HG03135 (cell line): ENCODE measurements around the gene DMAC1.

Experiments
- ATAC-seq: cut with Tn5 transposase; IDR thresholded peaks from one replicate; pipeline ENCODE4 v1.9.1; 2021; ENCODE audit warnings: mild to moderate bottlenecking, moderate library complexity; ENCODE audit not compliant: unreplicated experiment

DMAC1 gene, protein sequence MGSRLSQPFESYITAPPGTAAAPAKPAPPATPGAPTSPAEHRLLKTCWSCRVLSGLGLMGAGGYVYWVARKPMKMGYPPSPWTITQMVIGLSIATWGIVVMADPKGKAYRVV

DNA sequence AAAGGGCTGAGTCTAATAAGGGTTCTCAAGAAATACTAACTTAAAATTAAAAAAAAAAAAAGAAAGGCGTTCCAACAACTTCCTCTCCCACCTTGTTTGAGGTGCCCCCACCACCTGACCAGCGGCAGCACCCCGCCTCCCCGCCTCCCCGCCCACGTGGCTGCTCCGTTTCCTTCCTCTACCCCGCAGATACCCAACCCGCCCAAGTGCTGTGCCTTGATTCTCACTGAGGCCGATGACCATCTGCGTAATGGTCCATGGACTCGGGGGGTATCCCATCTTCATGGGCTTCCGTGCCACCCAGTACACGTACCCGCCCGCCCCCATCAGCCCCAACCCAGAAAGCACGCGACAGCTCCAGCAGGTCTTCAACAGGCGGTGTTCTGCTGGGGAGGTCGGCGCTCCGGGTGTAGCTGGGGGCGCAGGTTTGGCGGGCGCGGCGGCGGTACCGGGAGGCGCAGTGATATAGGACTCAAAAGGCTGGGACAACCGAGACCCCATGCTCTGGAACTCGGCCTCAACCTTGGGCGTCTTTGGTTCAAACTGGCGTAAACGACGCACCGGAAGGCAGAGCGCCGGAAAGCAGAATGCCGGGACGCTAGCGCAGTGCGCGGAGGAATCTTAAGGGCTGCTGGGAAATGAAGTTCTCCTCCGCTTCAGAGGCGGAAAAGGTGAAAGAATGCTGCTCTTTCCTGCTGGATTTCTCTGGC lies at the start of gene DMAC1:
DMAC1 (minus strand) TSS at position 545 of the 710 bp plus-strand sequence; CDS start at position 501, 44 bp downstream.
- peak; percentile 93 for ATAC-seq

DNA sequence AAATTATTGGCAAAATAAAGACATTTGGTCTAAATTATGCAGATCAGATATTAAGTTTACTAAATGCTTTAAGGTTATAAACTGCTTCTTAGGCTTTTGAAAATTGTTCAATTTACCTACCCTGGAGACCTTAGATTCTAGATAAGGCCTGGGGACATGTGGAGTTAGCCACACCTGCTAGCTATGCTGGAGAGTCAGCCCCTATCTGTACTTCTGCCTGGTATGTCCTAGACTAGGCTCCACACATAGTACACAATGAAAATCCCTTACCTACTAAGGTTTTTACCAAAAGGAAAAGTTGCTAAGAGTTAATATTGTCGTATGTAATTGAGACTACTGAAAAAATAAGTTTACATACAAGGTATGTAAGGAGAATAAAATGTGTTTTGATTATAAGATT lies 49.8 kb upstream of the DMAC1 start:
- no peak for ATAC-seq

DNA sequence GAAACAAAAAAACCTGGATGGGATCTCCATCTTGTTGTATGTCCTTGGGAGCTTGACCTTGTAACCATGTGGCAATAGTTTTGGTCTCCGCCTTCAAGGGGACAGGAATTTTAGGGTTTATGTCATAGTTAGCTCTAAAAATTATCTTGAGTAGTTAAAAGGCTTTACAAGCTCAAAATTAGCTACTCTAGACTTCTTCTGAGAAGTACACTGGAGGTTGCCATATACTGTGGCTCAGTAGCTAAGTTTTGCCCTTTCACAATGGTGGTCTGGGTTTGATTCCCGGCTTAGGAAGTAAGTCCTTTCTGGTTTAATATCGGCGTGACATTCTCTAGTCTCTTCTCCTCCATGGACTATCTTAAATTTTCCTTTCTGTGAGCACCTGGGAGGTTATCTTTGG lies 48.9 kb upstream of the DMAC1 start:
- no peak for ATAC-seq

DNA sequence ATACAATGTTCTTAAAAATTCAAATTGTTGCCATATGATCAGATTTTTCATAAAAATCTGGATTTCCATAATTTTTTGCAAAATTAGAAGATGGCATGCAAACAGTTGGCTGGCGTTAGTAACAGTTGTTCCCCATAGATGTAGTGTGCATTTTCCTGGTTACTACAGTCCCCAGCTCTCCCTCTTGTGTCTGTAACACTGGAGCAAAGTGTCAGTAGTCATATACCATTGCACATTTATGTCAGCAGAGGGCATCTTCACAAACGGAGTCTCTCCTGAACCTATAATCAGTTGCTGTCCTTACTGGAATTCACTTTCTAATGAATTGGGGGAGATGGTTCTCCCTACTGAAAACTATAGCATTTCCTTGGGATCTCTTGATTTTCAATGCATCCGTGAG lies 44.7 kb upstream of the DMAC1 start:
- ATAC-seq: peak; percentile 66

DNA sequence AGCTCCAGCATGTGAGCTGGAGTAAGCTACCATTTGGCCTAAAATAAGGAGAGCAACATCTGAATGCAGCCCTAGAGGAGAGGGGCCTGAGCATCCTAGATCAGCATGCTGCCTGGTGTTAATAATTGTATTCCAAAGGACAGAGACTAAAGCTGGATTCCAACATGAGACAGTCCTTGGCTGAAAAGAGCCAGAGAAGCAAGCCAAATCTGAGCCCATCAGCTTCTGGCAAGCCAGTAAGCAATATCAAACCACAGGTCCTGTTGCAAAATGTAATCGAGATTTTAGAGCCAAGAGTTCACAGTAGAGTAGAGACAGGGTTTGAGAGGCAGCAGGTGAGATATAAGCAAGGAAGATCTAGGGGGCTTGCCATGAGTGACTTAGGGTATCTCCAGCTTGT lies 42.3 kb upstream of the DMAC1 start:
- ATAC-seq: no peak

DNA sequence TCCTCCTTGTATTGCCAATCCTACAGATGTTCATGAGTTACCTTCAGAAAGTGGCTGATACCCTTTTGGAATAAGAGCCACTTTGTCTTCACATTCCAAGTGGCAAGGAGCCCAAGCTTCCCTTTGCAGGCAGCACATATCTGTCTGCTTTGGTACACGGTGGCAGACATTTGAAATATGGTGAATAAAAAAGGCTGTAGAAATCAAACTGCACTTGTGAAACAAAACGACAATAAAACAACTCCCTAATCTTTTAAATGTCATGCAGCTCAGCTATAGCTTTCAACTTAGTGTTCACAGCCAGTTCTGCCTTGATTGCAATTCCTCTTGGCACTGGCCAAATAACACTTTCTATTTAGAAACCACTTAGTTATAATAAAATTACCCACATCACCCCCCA lies 35.0 kb upstream of the DMAC1 start:
- no peak for ATAC-seq

DNA sequence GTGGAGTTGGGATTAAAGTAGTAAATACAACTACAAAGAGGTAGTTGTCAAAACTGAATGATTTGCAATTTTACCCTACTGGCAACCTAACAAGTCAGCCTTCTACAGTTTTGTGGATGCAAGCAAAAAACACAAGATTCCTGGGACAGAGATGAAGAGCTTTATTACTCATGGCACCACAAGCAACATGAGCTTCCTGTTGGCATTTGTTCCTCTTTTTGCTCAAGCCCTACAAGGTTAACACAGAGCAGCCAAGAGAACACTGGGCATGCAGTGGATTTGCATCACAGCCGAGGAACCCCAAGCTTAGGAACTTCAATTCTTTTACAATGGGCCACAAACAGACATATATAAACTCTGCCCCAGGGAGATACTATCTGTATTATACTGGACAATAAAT lies 28.8 kb upstream of the DMAC1 start:
- no peak for ATAC-seq

DNA sequence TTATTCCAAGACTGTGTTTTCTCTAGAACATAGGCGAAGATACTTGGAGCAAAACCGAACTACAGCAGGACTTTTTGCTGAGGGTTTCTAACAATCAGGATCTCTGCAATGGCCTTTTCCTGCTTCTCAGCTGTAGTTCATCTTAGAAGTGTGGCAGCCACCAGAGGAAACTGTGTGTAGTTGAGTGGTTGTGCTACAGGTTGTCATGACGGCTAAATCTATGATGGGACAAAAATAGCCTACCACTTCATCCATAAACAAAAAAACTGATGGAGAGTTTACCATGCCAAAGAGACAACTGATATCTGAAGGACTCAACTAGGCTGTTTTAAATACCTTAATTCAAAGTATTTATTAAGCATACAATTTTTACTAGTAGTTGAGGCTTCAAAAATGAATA lies 28.2 kb upstream of the DMAC1 start:
- ATAC-seq: no peak

DNA sequence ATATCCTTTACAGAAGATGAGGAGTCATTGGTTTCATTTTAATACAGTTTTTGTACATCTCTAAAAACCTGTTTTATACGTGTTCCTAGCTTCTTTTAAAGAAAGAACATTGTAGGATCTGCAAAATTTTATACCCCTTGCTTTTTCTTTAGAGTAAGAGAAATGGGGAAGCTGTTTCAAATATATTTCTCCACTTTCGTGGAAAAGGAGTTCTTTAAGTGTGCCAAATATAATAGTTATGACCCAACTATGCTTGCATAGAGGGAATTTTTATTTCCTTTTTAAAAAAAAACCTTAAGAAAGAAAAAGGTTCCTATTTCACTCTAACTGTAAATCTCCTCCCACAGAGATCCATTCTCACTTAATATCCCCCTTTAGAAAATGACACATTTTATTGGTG lies 27.5 kb upstream of the DMAC1 start:
- ATAC-seq: no peak

DNA sequence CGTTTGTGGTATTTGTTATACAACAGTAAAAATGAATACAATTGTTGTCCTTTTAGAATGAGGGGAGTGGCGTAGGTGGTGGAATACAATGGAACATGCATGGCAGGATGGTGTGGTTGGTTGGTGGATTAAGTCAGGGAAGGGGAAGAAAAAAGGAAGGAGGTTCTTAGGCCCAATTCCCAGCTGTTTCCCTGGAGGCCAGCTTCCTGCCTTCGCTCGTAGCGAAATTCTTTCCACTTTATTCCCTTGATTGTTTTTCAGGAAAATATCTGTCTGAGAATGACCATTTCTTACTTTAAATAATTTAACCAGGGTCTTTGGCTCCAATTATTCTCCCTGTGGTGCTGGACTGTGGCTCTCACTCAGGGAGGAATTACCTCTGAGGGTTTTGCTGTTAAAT lies 24.1 kb upstream of the DMAC1 start:
- ATAC-seq: no peak

DNA sequence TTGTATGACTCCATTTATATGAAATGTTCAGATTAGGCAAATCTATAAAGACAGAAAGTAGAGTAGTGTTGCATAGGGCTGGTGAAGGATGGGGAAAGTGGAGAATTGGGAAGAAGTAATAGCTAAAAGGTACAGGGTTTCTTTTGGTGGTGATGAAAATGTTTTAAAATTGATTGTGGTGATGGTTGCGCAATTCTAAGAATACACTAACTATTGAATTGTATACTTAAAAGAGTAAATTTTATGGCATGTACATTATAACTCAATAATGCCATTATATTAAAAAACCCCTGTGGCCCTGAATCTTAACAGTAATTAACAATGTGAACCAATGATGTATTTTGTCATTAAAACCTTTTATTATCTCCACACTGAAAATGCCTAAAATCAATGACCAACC lies 20.4 kb upstream of the DMAC1 start:
- no peak for ATAC-seq

DNA sequence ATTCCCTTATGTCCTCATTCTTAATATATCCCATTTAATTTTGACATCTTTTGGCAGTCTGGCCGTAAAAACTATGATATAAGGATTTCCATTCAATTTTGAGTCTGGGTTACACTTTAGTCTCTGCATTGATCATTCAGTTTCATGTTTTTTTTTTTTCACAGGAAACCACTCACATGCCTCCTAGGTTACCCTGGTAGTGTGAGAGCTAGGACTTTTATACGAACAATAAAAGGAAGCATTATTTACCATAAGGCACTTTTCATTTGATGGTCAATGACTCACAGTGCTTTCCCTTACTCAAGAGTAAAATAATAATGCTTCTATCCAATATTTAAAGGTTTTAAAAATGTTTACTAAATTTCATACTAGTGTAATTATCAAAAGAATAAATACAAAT lies 16.4 kb upstream of the DMAC1 start:
- no peak for ATAC-seq

DNA sequence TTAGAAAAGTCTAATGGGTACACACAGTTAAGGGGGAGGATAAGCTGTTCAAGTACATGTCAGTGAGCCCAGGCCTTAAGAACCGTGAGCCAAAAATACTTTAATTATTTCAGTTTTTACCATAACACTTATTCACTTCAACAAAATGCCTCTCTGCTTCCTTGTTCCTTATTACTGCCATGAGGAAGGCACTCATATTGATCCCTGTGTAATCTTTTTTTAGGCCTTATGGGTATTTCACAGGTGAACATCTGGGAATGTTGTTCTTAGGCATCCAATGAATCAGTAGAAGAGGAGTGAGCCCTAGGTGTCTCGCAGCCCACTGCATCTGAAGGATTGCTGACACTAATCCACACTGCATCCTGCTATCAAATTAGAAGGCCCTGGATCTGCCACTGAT lies 13.5 kb upstream of the DMAC1 start:
- ATAC-seq: no peak

DNA sequence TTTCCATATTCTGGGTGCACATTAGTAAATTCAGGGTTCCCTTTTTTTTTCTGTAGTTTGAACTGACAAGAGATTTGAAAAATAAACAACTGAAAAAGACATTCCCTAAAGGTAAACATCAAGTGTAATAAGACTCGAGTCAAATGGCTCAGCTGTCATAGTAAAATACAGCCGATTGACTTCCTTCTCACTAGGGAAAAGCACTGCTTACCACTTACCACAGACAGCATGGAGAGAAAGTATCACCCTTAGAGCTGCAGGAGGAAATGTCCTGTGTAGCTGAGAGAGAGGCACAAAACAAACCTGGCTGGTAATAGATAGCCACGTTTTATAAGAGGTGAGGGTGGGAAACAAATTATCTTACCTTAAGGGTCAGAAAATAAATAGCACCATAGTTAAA lies 12.1 kb upstream of the DMAC1 start:
- ATAC-seq: no peak

DNA sequence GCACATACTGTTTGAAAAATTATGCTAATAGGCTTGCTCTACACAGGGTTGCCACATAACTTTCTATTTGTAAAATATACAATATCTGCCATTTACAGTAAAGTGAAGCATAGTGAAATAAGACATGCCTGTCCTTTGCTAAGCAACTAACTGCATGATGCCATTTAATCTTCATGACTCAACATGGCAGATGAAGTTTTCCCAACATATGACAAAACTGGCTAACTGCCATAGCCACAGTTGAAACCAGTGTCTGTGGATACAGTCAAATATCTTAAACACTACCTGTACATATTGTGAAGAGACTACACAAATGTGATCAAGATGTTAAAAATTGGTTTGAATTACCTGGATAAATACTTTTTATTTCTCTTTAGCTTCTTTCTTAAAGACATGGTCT lies 3.1 kb upstream of the DMAC1 start:
- ATAC-seq: no peak

DNA sequence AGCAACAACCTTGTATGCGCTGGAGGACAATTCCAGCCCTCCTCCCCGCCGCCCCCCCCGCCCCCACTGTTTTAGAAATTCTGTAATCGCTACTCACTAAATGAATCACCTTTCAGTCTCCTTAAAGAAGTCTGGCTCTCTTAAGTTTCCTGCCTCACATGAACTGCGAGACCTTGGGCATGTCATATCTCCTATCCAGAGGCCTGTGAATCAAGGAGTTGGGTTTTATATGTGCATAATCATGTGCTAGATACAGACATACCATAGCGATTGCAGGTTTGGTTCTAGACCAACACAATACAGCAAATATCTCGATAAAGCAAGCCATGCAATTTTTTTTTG lies 337 bp upstream of the DMAC1 start:
- ATAC-seq: peak; percentile 15

DNA sequence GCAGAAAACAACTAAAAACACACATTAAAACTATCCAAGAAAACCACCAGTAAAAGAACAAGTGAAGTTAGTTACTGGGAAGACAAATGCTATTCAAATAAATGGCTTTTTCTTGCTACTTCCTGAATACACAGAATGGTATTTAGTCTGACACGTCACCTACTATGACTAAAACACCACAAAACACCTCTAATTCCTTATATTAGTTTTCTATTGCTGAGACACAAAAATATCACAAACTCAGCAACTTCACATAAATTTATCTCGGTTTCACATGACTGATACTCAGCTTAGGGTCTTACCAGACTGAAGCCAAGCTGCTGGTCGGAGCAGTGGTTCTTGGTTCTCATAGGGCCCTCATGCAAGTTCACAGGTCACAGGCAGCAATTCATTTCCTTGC lies 5.4 kb downstream of the DMAC1 start:
- no peak for ATAC-seq

DNA sequence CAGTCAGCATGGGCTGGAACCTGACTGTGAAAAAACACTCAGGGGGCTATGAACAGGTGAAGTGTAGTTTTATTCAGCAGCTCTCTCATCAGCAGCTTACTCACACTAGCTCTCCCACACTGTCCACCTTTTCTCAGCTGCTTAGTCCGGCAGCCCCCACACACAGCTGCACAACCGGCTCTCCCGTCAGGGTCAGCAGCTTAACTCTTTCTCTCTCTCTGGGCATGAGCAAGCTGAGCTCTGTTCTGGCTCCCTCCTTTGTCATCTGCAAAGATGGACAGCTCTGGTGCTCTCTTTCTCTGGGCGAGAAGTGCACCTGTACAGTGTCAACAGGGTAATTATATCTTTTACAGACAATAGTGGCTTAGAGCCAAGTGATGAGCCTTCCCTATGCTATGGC lies 8.2 kb downstream of the DMAC1 start:
- no peak for ATAC-seq

DNA sequence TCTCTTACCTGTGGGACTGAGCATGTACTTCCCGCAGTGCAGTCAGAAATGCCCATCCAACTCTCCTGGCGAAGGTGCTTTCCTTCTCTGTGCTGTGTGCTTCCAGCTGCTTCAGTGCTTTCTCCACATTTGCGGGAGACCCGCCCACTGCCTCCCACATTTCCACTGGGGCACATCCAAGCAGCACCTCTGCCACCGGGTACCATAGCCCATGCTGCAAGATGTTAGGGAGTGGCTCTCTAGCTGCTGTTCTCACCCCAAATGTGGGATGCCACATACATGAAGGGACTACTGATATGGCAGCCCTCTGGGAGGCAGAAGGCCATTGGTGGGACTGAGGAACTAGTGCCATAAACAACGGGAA lies 8.8 kb downstream of the DMAC1 start:
- no peak for ATAC-seq

DNA sequence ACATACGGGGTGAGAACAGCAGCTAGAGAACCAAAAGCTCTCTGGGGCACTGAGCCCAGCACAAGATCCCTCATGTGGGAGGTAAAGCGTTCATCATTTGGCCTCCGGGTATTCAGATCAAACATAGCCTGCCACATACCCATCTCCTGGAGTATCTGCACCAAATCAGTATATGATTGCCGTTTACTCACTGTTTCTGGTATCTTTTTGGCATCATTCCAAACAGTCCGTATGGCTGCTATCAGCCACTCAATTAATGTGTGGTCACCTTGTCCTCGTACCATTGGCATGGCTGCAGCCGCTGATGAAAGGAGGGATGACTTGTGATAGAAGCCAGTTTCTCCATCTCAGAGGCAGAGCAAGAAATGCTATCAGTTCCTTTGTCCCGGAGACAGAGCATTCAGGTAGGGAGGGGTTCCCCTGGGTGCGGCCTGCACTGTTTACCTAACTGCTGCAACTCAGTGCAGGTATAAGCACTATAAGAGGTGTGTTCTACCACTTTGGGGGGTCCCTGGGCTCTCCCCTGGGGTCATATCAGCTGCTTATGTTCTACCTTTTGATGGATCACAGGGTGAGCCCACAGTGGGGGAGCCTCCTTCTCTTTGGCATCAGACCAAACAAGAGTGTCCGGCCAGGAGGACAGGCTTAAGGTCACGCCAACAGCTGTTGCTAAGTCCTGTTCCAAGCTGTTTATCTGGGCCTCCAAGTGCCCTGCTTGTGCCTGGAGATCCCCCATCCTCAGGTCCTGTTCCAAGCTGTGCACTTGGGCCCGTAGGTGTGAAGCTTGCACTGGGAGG lies 9.4 kb downstream of the DMAC1 start:
- ATAC-seq: no peak

DNA sequence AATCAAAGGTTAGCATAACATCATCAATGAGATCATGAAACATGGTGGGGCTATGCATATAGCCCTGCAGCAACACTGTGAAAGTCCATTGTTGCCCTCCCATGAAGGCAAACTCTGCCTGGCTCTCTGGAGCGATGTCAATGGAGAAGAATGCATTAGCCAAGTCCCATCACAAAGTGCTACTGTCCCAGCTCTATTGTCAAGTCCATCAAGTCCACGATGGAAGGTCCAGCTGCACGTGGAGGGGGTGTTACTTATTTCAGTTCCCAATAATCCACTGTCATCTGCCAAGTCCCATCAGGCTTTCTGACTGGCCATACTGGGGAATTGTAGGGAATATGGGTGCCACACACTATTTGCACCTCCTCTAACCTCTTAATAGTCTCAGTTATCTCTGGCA lies 10.8 kb downstream of the DMAC1 start:
- no peak for ATAC-seq

DNA sequence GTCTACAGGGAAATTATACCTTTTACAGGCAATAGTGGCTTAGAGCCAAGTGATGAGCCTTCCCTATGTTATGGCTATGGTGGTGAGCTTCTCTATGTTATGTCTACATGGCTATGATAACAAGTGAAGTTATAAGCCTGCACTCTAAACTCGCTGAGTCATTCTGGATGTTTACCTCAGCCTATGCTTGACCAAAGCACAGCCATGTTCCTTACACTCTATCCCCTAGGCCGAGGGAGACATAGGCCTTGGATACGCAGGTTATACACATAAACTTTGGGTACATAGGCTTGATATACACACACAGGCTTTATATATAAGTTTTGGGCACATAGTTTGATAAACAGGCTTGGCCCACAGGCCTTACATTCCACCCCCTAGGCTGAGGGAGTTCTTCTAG lies 13.8 kb downstream of the DMAC1 start:
- no peak for ATAC-seq

DNA sequence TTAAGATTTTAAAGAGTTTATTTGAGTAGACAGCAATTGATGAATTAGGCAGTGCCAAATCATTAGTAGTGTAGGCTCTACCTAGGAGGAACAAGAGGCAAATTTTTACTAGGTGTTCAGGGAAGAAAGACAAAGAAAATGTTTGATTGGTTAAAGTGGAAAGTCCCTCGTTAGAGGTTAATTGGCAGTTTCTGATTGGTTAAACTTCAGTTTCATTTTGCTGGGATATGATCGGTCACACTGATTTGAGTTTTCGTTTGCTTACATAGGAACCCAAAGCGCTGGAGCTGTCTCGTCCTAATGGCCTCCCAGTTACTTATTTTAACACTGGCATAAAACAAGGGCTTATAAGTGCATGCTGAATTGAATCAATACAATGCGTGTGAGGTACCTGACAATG lies 15.1 kb downstream of the DMAC1 start:
- no peak for ATAC-seq
